Measurements from ENCODE around the gene HLF.

DNA sequence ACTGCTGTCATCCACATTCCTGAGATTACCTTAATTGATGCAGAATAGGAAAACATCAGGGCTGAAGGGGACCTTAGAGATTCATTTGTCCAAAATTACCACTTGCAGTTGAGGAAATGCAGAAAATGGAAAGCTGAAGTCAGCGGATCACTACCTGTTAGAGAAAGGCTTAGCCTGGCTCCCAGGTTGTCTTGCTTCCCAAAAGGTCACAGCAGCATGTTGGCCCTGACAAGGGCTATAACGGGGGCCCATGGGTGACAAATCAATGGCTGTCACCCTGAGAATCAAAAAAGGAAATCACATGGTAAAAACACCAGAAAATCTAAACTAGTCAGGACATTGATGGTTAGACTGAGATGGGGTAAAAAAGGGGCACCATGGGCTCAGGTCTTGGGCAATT, 51.7 kb downstream of the HLF start:
- no peak for TF ChIP-seq POLR2AphosphoS5 (IDR thresholded peaks at IDR 0.05)
- TF ChIP-seq, protein P1, sequence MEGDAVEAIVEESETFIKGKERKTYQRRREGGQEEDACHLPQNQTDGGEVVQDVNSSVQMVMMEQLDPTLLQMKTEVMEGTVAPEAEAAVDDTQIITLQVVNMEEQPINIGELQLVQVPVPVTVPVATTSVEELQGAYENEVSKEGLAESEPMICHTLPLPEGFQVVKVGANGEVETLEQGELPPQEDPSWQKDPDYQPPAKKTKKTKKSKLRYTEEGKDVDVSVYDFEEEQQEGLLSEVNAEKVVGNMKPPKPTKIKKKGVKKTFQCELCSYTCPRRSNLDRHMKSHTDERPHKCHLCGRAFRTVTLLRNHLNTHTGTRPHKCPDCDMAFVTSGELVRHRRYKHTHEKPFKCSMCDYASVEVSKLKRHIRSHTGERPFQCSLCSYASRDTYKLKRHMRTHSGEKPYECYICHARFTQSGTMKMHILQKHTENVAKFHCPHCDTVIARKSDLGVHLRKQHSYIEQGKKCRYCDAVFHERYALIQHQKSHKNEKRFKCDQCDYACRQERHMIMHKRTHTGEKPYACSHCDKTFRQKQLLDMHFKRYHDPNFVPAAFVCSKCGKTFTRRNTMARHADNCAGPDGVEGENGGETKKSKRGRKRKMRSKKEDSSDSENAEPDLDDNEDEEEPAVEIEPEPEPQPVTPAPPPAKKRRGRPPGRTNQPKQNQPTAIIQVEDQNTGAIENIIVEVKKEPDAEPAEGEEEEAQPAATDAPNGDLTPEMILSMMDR (IDR thresholded peaks at IDR 0.05): no peak
- no peak for TF ChIP-seq POLR2A (IDR thresholded peaks at IDR 0.05)
